ENCODE results near the gene ACKR2. TPM values are rescaled to one million over a fixed set of nuclear protein-coding genes. Genes with fewer than 3 reads are reported as not detected.

Gene ACKR2
- total RNA-seq, 1 donor from 2014 or later: 0.64 TPM

- no peak for DNase-seq
- Mint-ChIP-seq H3K27me3 (ENCODE audit: unreplicated experiment) (peaks cover 2% of the 10 kb centered on the region), H3K9me3 (ENCODE audit: unreplicated experiment) (no peaks in the 10 kb centered on the region), H3K36me3 (ENCODE audit: unreplicated experiment) (no peaks in the 10 kb centered on the region), H3K4me1 (ENCODE audit: low read depth, unreplicated experiment) (no peaks in the 10 kb centered on the region), H3K4me3 (ENCODE audit: unreplicated experiment) (no peak overlapping the region), H3K27ac (ENCODE audit: unreplicated experiment) (no peak overlapping the region)
- no peak for TF ChIP-seq CTCF (IDR thresholded peaks at IDR 0.05; ENCODE audit: partially characterized antibody, unreplicated experiment)
Measured at GRCh38 chr3:42764561-42765295, 44.5 kb upstream of the ACKR2 start.

GRCh38 chr3:42769477-42770131 lies 39.6 kb upstream of the ACKR2 start:
- no peaks in the 10 kb centered on the region for H3K4me1 Mint-ChIP-seq (ENCODE audit: low read depth, unreplicated experiment)
- no peak overlapping the region for H3K27ac Mint-ChIP-seq (ENCODE audit: unreplicated experiment)
- no peaks in the 10 kb centered on the region for H3K27me3 Mint-ChIP-seq (ENCODE audit: unreplicated experiment)
- H3K4me3 Mint-ChIP-seq (ENCODE audit: unreplicated experiment): no peak overlapping the region
- peaks cover 6% of the 10 kb centered on the region for H3K36me3 Mint-ChIP-seq (ENCODE audit: unreplicated experiment)
- no peak for DNase-seq
- H3K9me3 Mint-ChIP-seq (ENCODE audit: unreplicated experiment): peaks cover 4% of the 10 kb centered on the region
- TF ChIP-seq CTCF (IDR thresholded peaks at IDR 0.05; ENCODE audit: partially characterized antibody, unreplicated experiment): no peak

GRCh38 chr3:42771271-42771670 lies 38.0 kb upstream of the ACKR2 start:
- H3K36me3 Mint-ChIP-seq (ENCODE audit: unreplicated experiment): peaks cover 6% of the 10 kb centered on the region
- H3K9me3 Mint-ChIP-seq (ENCODE audit: unreplicated experiment): peaks cover 4% of the 10 kb centered on the region
- no peak overlapping the region for H3K4me3 Mint-ChIP-seq (ENCODE audit: unreplicated experiment)

GRCh38 chr3:42772670-42773408 lies 36.4 kb upstream of the ACKR2 start, which contains the start of gene CCDC13:
TSS of gene CCDC13 (minus strand) at chr3:42773253. CDS start at chr3:42758345, 14,908 bp downstream.
- peaks cover 6% of the 10 kb centered on the region for H3K36me3 Mint-ChIP-seq (ENCODE audit: unreplicated experiment)
- H3K9me3 Mint-ChIP-seq (ENCODE audit: unreplicated experiment): peaks cover 4% of the 10 kb centered on the region
- no peak for TF ChIP-seq CTCF (IDR thresholded peaks at IDR 0.05; ENCODE audit: partially characterized antibody, unreplicated experiment)
- H3K4me3 Mint-ChIP-seq (ENCODE audit: unreplicated experiment): peak within 1 kb of the TSS; percentile 90
- no peaks in the 10 kb centered on the region for H3K27me3 Mint-ChIP-seq (ENCODE audit: unreplicated experiment)
- DNase-seq: peak; percentile 92
- no peaks in the 10 kb centered on the region for H3K4me1 Mint-ChIP-seq (ENCODE audit: low read depth, unreplicated experiment)
- peak within 1 kb of the TSS; percentile 86 for H3K27ac Mint-ChIP-seq (ENCODE audit: unreplicated experiment)

More at GRCh38 chr3:42771271-42771670, 38.0 kb upstream of the ACKR2 start:
- no peaks in the 10 kb centered on the region for H3K27me3 Mint-ChIP-seq (ENCODE audit: unreplicated experiment)
- H3K4me1 Mint-ChIP-seq (ENCODE audit: low read depth, unreplicated experiment): no peaks in the 10 kb centered on the region
- no peak overlapping the region for H3K27ac Mint-ChIP-seq (ENCODE audit: unreplicated experiment)
- DNase-seq: no peak
- TF ChIP-seq CTCF (IDR thresholded peaks at IDR 0.05; ENCODE audit: partially characterized antibody, unreplicated experiment): no peak

Measured in glutamatergic neuron (in vitro differentiated cells).